WTC11 (cell line): ENCODE measurements around the gene HEY2. TPM values are rescaled to one million over a fixed set of nuclear protein-coding genes. Genes with fewer than 3 reads are reported as not detected.

Experiments used
- ATAC-seq: fragments of 200-7000 bp; cut with Tn5 transposase; 2 replicates; pipeline ENCODE4 v1.10.0; 2021; ENCODE audit warnings: mild to moderate bottlenecking, moderate library complexity
- CTCF ChIA-PET: fragments of 300-600 bp; sonication (Branson Sonifier 250); formaldehyde crosslinking; loops from one replicate; lab custom pipeline; 2021; ENCODE audit warnings: antibody characterized with exemption; lab: Charles Lee
- POLR2A ChIA-PET: fragments of 350-600 bp; sonication (Branson Sonifier 250); formaldehyde crosslinking; loops from one replicate; lab custom pipeline; 2021; ENCODE audit warnings: antibody characterized with exemption; lab: Charles Lee
- DNase-seq: peaks from one replicate; pipeline ENCODE4 v3.0.0; 2021; ENCODE audit warnings: low spot score
- H3K27ac Mint-ChIP-seq: 2 replicates; pipeline ENCODE4 v1.8.0; 2021; ENCODE audit warnings: mixed read lengths
- H3K27me3 Mint-ChIP-seq: 2 replicates; pipeline ENCODE4 v1.8.0; 2021; ENCODE audit warnings: low read depth, mild to moderate bottlenecking, moderate library complexity, mixed read lengths
- H3K36me3 Mint-ChIP-seq: 2 replicates; pipeline ENCODE4 v1.8.0; 2021; ENCODE audit warnings: mixed read lengths
- H3K4me1 Mint-ChIP-seq: 2 replicates; pipeline ENCODE4 v1.8.0; 2022; ENCODE audit warnings: mixed read lengths
- H3K4me3 Mint-ChIP-seq: 2 replicates; pipeline ENCODE4 v1.8.0; 2021; ENCODE audit warnings: mild to moderate bottlenecking, moderate library complexity, mixed read lengths
- H3K9me3 Mint-ChIP-seq: 2 replicates; pipeline ENCODE4 v1.8.0; 2021; ENCODE audit warnings: mixed read lengths
- AR ChIP-seq: fragments of 250-450 bp; sonication (Bioruptor Pico); IDR thresholded peaks from 2 replicates; pipeline ENCODE4 v1.9.0; 2021; ENCODE audit warnings: mild to moderate bottlenecking
- ATF1 ChIP-seq: sonication (generic); formaldehyde crosslinking; IDR thresholded peaks from 2 replicates; pipeline ENCODE4 v1.8.1; 2023; ENCODE audit warnings: mild to moderate bottlenecking, moderate library complexity, missing genetic modification reagents
- ATF6 ChIP-seq: sonication (generic); formaldehyde crosslinking; IDR thresholded peaks from 2 replicates; pipeline ENCODE4 v1.8.1; 2023; ENCODE audit warnings: mild to moderate bottlenecking, missing genetic modification reagents
- CREB1 ChIP-seq: sonication (generic); formaldehyde crosslinking; IDR thresholded peaks from 2 replicates; pipeline ENCODE4 v1.8.0; 2023; ENCODE audit warnings: mild to moderate bottlenecking, missing genetic modification reagents
- E2F1 ChIP-seq: sonication (generic); formaldehyde crosslinking; IDR thresholded peaks from 2 replicates; pipeline ENCODE4 v1.8.0; 2022; ENCODE audit warnings: mild to moderate bottlenecking, missing genetic modification reagents
- EMX1 ChIP-seq: fragments of 250-450 bp; sonication (Bioruptor Pico); IDR thresholded peaks from 2 replicates; pipeline ENCODE4 v1.8.0; 2021; ENCODE audit warnings: mild to moderate bottlenecking
- ERG ChIP-seq: fragments of 250-450 bp; sonication (Bioruptor Pico); IDR thresholded peaks from 2 replicates; pipeline ENCODE4 v1.8.0; 2021; ENCODE audit warnings: mild to moderate bottlenecking
- FOXJ3 ChIP-seq: sonication (generic); formaldehyde crosslinking; IDR thresholded peaks from 2 replicates; pipeline ENCODE4 v1.9.0; 2021; ENCODE audit warnings: missing genetic modification reagents, mild to moderate bottlenecking, borderline replicate concordance
- FOXP4 ChIP-seq: sonication (generic); formaldehyde crosslinking; IDR thresholded peaks from 2 replicates; pipeline ENCODE4 v1.8.0; 2022; ENCODE audit warnings: mild to moderate bottlenecking, missing genetic modification reagents
- NR3C1 ChIP-seq: sonication (generic); formaldehyde crosslinking; conservative IDR thresholded peaks from 2 replicates; pipeline ENCODE4 v1.8.1; 2023; ENCODE audit warnings: low read depth, mild to moderate bottlenecking, missing genetic modification reagents
- SMAD4 ChIP-seq: sonication (generic); formaldehyde crosslinking; IDR thresholded peaks from 2 replicates; pipeline ENCODE4 v1.8.0; 2022; ENCODE audit warnings: mild to moderate bottlenecking, missing genetic modification reagents
- SOX15 ChIP-seq: fragments of 250-450 bp; sonication (Bioruptor Pico); IDR thresholded peaks from 2 replicates; pipeline ENCODE4 v1.9.0; 2021; ENCODE audit warnings: mild to moderate bottlenecking
- SP1 ChIP-seq: sonication (generic); formaldehyde crosslinking; conservative IDR thresholded peaks from 2 replicates; pipeline ENCODE4 v1.8.1; 2022; ENCODE audit warnings: missing genetic modification reagents
- ZNF263 ChIP-seq: sonication (generic); formaldehyde crosslinking; IDR thresholded peaks from 2 replicates; pipeline ENCODE4 v1.8.1; 2022; ENCODE audit warnings: low read depth, mild to moderate bottlenecking, moderate library complexity, missing genetic modification reagents
- ZSCAN18 ChIP-seq: fragments of 250-450 bp; sonication (Bioruptor Pico); IDR thresholded peaks from 2 replicates; pipeline ENCODE4 v2.1.2; 2022; ENCODE audit warnings: mild to moderate bottlenecking, moderate library complexity
- total RNA-seq: library from RNA; stranded (reverse); gene quantifications from 3 replicates; pipeline ENCODE4 v1.2.3, GENCODE V29; 2021

Gene HEY2
- total RNA-seq, 1 experiment from 2014 or later = 10.6 TPM

GRCh38 chr6:125759959-125760457 is 10.6 kb downstream of the HEY2 start (continued):
- TF ChIP-seq ERG (CRISPR knock-in tag) (no peak), ATF6 (no peak), EMX1 (CRISPR knock-in tag) (no peak), CREB1 (no peak), FOXP4 (CRISPR knock-in tag) (no peak), FOXJ3 (CRISPR knock-in tag) (no peak), SOX15 (no peak)

- TF ChIP-seq SMAD4 = no peak
- CTCF ChIA-PET = interaction anchor here (0.9 to 1.5 kb wide), 3 partner anchors 11 to 451 kb away, joined by 3 to 4 read pairs (median 4); no protein-coding TSS in a partner anchor
- no peak overlapping the region for H3K4me3 Mint-ChIP-seq
- no peaks in the 10 kb centered on the region for H3K9me3 Mint-ChIP-seq
- POLR2A ChIA-PET = no interaction called here
- no peak overlapping the region for H3K27ac Mint-ChIP-seq
- ATAC-seq (no peak; the same call in 1 of the 2 replicates), DNase-seq (no peak)
- peaks cover 15% of the 10 kb centered on the region for H3K4me1 Mint-ChIP-seq
- H3K27me3 Mint-ChIP-seq = no peaks in the 10 kb centered on the region; the same call in 1 of the 2 replicates
- H3K36me3 Mint-ChIP-seq = peaks cover 14% of the 10 kb centered on the region
Observed at GRCh38 chr6:125764121-125764671, 14.8 kb downstream of the HEY2 start.

GRCh38 chr6:125765944-125766343 is 16.5 kb downstream of the HEY2 start:
- Mint-ChIP-seq H3K36me3 (peaks cover 11% of the 10 kb centered on the region), H3K9me3 (peaks cover 5% of the 10 kb centered on the region), H3K27ac (no peak overlapping the region), H3K27me3 (no peaks in the 10 kb centered on the region; the same call in 1 of the 2 replicates), H3K4me1 (peaks cover 11% of the 10 kb centered on the region), H3K4me3 (no peak overlapping the region)
- no peak for ATAC-seq
- ChIA-PET CTCF (interaction anchor here (1.8 kb wide), 1 partner anchor 452 kb away, joined by 5 read pairs; no protein-coding TSS in a partner anchor), POLR2A (no interaction called here)
- TF ChIP-seq AR (CRISPR knock-in tag) = no peak
- DNase-seq = no peak

GRCh38 chr6:125766641-125767040 is 17.2 kb downstream of the HEY2 start:
- Mint-ChIP-seq H3K27me3 (no peaks in the 10 kb centered on the region; the same call in 1 of the 2 replicates), H3K9me3 (peaks cover 8% of the 10 kb centered on the region), H3K4me3 (no peak overlapping the region), H3K36me3 (peaks cover 8% of the 10 kb centered on the region), H3K4me1 (peaks cover 7% of the 10 kb centered on the region), H3K27ac (no peak overlapping the region)
- DNase-seq (no peak), ATAC-seq (no peak)
- CTCF ChIA-PET = interaction anchor here (1.8 kb wide), 1 partner anchor 453 kb away, joined by 5 read pairs; no protein-coding TSS in a partner anchor
- POLR2A ChIA-PET = no interaction called here
- no peak for TF ChIP-seq ZSCAN18 (CRISPR knock-in tag)
- TF ChIP-seq ZNF263 = no peak
- no peak for TF ChIP-seq SP1 (CRISPR knock-in tag)
- TF ChIP-seq ATF1 (CRISPR knock-in tag) = no peak
- no peak for TF ChIP-seq NR3C1 (CRISPR knock-in tag)
- TF ChIP-seq CREB1 = no peak
- TF ChIP-seq E2F1 (CRISPR knock-in tag) = no peak
